Measurements from ENCODE around the gene BCL10. TPM values are rescaled to one million over a fixed set of nuclear protein-coding genes. Genes with fewer than 3 reads are reported as not detected.

BCL10 gene
- total RNA-seq, 2 experiments from 2014 or later, result 26.4 to 27.0 TPM

- H3K4me3 Mint-ChIP-seq, result no peak overlapping the region
- peaks cover 19% of the 10 kb centered on the region for H3K27me3 Mint-ChIP-seq (ENCODE audit: low read depth)
- H3K36me3 Mint-ChIP-seq (ENCODE audit: low read depth), result no peaks in the 10 kb centered on the region
- H3K9me3 Mint-ChIP-seq (ENCODE audit: insufficient read depth), result no peaks in the 10 kb centered on the region
- POLR2A ChIA-PET, result no interaction called here
- DNase-seq (no peak), ATAC-seq (peak; percentile 58)
- peaks cover 3% of the 10 kb centered on the region for H3K4me1 Mint-ChIP-seq (ENCODE audit: low read depth)
- CTCF ChIA-PET, result interaction anchor here (0.7 to 2.6 kb wide), 9 partner anchors 10 to 285 kb away, joined by 3 to 20 read pairs (median 4); no protein-coding TSS in a partner anchor
- H3K27ac Mint-ChIP-seq, result no peak overlapping the region
These were observed 46.0 kb downstream of the BCL10 start for GRCh38 chr1:85230305-85230977.

GRCh38 chr1:85229574-85230097 is 46.8 kb downstream of the BCL10 start:
- CTCF ChIA-PET, result interaction anchor here (1.0 to 2.6 kb wide), 4 partner anchors 10 to 122 kb away, joined by 3 to 20 read pairs (median 10); no protein-coding TSS in a partner anchor
- Mint-ChIP-seq H3K4me3 (no peak overlapping the region), H3K4me1 (ENCODE audit: low read depth) (peaks cover 3% of the 10 kb centered on the region), H3K9me3 (ENCODE audit: insufficient read depth) (no peaks in the 10 kb centered on the region), H3K36me3 (ENCODE audit: low read depth) (no peaks in the 10 kb centered on the region), H3K27me3 (ENCODE audit: low read depth) (peaks cover 19% of the 10 kb centered on the region), H3K27ac (no peak overlapping the region)
- POLR2A ChIA-PET, result no interaction called here
- ATAC-seq (no peak), DNase-seq (no peak)

- Mint-ChIP-seq H3K27me3 (ENCODE audit: low read depth) (peaks cover 19% of the 10 kb centered on the region), H3K4me3 (no peak overlapping the region), H3K36me3 (ENCODE audit: low read depth) (no peaks in the 10 kb centered on the region), H3K9me3 (ENCODE audit: insufficient read depth) (no peaks in the 10 kb centered on the region), H3K4me1 (ENCODE audit: low read depth) (peaks cover 3% of the 10 kb centered on the region), H3K27ac (no peak overlapping the region)
- no peak for DNase-seq
- ATAC-seq, result no peak
- POLR2A ChIA-PET, result no interaction called here
- CTCF ChIA-PET, result interaction anchor here (1.0 to 1.2 kb wide), 2 partner anchors 26 to 284 kb away, joined by 5 to 7 read pairs; no protein-coding TSS in a partner anchor
These were observed 47.5 kb downstream of the BCL10 start for GRCh38 chr1:85228972-85229371.

- ATAC-seq (no peak), DNase-seq (no peak)
- CTCF ChIA-PET, result interaction anchor here (1.2 kb wide), 1 partner anchor 33 kb away, joined by 4 read pairs; the partner anchor contains the start of gene C1orf52
- peaks cover 3% of the 10 kb centered on the region for H3K4me1 Mint-ChIP-seq (ENCODE audit: low read depth)
- no peaks in the 10 kb centered on the region for H3K36me3 Mint-ChIP-seq (ENCODE audit: low read depth)
- peaks cover 15% of the 10 kb centered on the region for H3K27me3 Mint-ChIP-seq (ENCODE audit: low read depth)
- no peak overlapping the region for H3K4me3 Mint-ChIP-seq
- H3K9me3 Mint-ChIP-seq (ENCODE audit: insufficient read depth), result no peaks in the 10 kb centered on the region
- POLR2A ChIA-PET, result interaction anchor here (0.7 kb wide), 1 partner anchor 29 kb away, joined by 3 read pairs; no protein-coding TSS in a partner anchor
- H3K27ac Mint-ChIP-seq, result no peak overlapping the region
These were observed 50.6 kb downstream of the BCL10 start for GRCh38 chr1:85225624-85226380.

- ATAC-seq (no peak), DNase-seq (no peak)
- Mint-ChIP-seq H3K27ac (no peak overlapping the region), H3K4me3 (no peak overlapping the region), H3K4me1 (ENCODE audit: low read depth) (no peaks in the 10 kb centered on the region), H3K9me3 (ENCODE audit: insufficient read depth) (no peaks in the 10 kb centered on the region), H3K36me3 (ENCODE audit: low read depth) (no peaks in the 10 kb centered on the region), H3K27me3 (ENCODE audit: low read depth) (peaks cover 22% of the 10 kb centered on the region)
- ChIA-PET CTCF (interaction anchor here (0.8 to 1.3 kb wide), 5 partner anchors 9 to 280 kb away, joined by 3 to 5 read pairs (median 3); partner anchors contain the start of gene C1orf52), POLR2A (interaction anchor here (0.6 kb wide), 1 partner anchor 52 kb away, joined by 3 read pairs; the partner anchor contains the start of gene BCL10)
These were observed 51.5 kb downstream of the BCL10 start for GRCh38 chr1:85224734-85225623.

- H3K9me3 Mint-ChIP-seq (ENCODE audit: insufficient read depth), result no peaks in the 10 kb centered on the region
- H3K27me3 Mint-ChIP-seq (ENCODE audit: low read depth), result peaks cover 27% of the 10 kb centered on the region
- CTCF ChIA-PET, result interaction anchor here (0.8 to 1.3 kb wide), 6 partner anchors 9 to 279 kb away, joined by 3 to 5 read pairs (median 4); partner anchors contain the start of gene C1orf52
- no peaks in the 10 kb centered on the region for H3K36me3 Mint-ChIP-seq (ENCODE audit: low read depth)
- H3K4me1 Mint-ChIP-seq (ENCODE audit: low read depth), result no peaks in the 10 kb centered on the region
- ATAC-seq (no peak), DNase-seq (no peak)
- no peak overlapping the region for H3K4me3 Mint-ChIP-seq
- POLR2A ChIA-PET, result no interaction called here
- no peak overlapping the region for H3K27ac Mint-ChIP-seq
These were observed 52.1 kb downstream of the BCL10 start for GRCh38 chr1:85224295-85224694.

- Mint-ChIP-seq H3K9me3 (ENCODE audit: insufficient read depth) (no peaks in the 10 kb centered on the region), H3K4me3 (no peak overlapping the region), H3K27ac (no peak overlapping the region), H3K4me1 (ENCODE audit: low read depth) (no peaks in the 10 kb centered on the region), H3K27me3 (ENCODE audit: low read depth) (peaks cover 27% of the 10 kb centered on the region), H3K36me3 (ENCODE audit: low read depth) (no peaks in the 10 kb centered on the region)
- ChIA-PET CTCF (interaction anchor here (1.1 to 1.3 kb wide), 2 partner anchors 17 to 114 kb away, joined by 4 to 5 read pairs; no protein-coding TSS in a partner anchor), POLR2A (no interaction called here)
- DNase-seq (no peak), ATAC-seq (no peak)
These were observed 53.1 kb downstream of the BCL10 start for GRCh38 chr1:85223334-85223733.

GRCh38 chr1:85220756-85221201 is 55.7 kb downstream of the BCL10 start:
- POLR2A ChIA-PET, result no interaction called here
- no peaks in the 10 kb centered on the region for H3K4me1 Mint-ChIP-seq (ENCODE audit: low read depth)
- CTCF ChIA-PET, result interaction anchor here (1.2 to 1.7 kb wide), 3 partner anchors 9 to 276 kb away, joined by 4 to 6 read pairs (median 4); no protein-coding TSS in a partner anchor

GRCh38 chr1:85219853-85220610 is 56.4 kb downstream of the BCL10 start:
- Mint-ChIP-seq H3K27ac (no peak overlapping the region), H3K36me3 (ENCODE audit: low read depth) (no peaks in the 10 kb centered on the region), H3K4me3 (no peak overlapping the region), H3K27me3 (ENCODE audit: low read depth) (peaks cover 36% of the 10 kb centered on the region), H3K9me3 (ENCODE audit: insufficient read depth) (no peaks in the 10 kb centered on the region), H3K4me1 (ENCODE audit: low read depth) (no peaks in the 10 kb centered on the region)
- ChIA-PET POLR2A (no interaction called here), CTCF (interaction anchor here (1.2 to 1.6 kb wide), 2 partner anchors 10 to 275 kb away, joined by 4 read pairs; no protein-coding TSS in a partner anchor)
- no peak for ATAC-seq
- DNase-seq, result no peak

More at GRCh38 chr1:85220756-85221201, 55.7 kb downstream of the BCL10 start:
- H3K27ac Mint-ChIP-seq, result no peak overlapping the region
- no peaks in the 10 kb centered on the region for H3K36me3 Mint-ChIP-seq (ENCODE audit: low read depth)
- ATAC-seq, result no peak
- H3K4me3 Mint-ChIP-seq, result no peak overlapping the region
- H3K9me3 Mint-ChIP-seq (ENCODE audit: insufficient read depth), result no peaks in the 10 kb centered on the region
- DNase-seq, result no peak
- H3K27me3 Mint-ChIP-seq (ENCODE audit: low read depth), result peaks cover 34% of the 10 kb centered on the region

- Mint-ChIP-seq H3K27me3 (ENCODE audit: low read depth) (peaks cover 36% of the 10 kb centered on the region), H3K4me3 (no peak overlapping the region), H3K4me1 (ENCODE audit: low read depth) (no peaks in the 10 kb centered on the region), H3K36me3 (ENCODE audit: low read depth) (no peaks in the 10 kb centered on the region), H3K27ac (no peak overlapping the region), H3K9me3 (ENCODE audit: insufficient read depth) (no peaks in the 10 kb centered on the region)
- DNase-seq (no peak), ATAC-seq (no peak)
- ChIA-PET CTCF (interaction anchor here (1.1 to 1.6 kb wide), 4 partner anchors 14 to 272 kb away, joined by 3 to 6 read pairs (median 4); no protein-coding TSS in a partner anchor), POLR2A (no interaction called here)
These were observed 59.7 kb downstream of the BCL10 start for GRCh38 chr1:85216697-85217096.

Data from activated CD8-positive, alpha-beta T cell treated with anti-CD3 and anti-CD28 coated beads, Interleukin-2, amount 10 ng/mL, durations not matched to agents 7 days and 5 days (primary cell).